Superior temporal gyrus (tissue), 1 donor: ENCODE measurements around the gene MTA2.

Source experiments
- DNase-seq: peaks from one replicate; pipeline ENCODE4 v3.0.0-alpha.2; 2016; ENCODE audit errors: extremely low spot score

MTA2 gene

DNA sequence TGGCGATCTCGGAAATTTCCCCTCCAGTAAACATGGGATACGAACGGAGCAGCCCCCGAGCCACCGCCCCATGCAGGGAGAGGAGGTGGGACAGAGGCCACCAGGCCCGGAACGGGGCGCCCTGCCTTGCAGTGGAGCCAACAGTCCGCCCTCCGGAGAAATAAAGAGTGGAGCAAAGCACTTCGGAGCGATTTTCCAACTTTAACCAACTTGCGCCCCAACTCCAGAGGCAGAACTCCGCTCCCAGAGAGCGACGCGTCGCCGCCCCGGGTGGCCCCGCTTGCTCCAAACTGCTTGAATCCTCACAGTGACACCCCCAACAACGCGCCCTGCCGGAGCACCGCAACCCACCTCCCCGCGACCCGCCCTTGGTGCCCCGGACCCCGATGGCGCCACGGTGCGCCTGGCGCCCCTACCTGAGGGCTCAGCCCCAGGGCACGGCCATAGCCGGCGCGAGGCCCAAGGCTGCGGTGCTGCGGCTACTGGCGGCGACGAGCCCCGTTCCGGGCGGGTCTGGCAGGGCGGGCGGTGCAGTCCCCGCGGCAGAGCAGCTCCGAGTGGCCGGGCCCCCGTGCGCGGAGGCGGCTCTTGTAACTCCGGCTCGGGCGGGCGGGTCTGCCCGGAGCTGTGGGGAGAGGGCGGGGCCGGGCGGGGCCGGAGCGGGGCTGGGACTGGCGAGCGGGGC is 55.3 kb downstream of the MTA2 start, which contains the start of gene AHNAK:
Gene AHNAK (minus strand): TSS at position 563 of the 685 bp plus-strand sequence. CDS start 10,708 bp downstream, outside the sequence.
- no peak for DNase-seq

DNA sequence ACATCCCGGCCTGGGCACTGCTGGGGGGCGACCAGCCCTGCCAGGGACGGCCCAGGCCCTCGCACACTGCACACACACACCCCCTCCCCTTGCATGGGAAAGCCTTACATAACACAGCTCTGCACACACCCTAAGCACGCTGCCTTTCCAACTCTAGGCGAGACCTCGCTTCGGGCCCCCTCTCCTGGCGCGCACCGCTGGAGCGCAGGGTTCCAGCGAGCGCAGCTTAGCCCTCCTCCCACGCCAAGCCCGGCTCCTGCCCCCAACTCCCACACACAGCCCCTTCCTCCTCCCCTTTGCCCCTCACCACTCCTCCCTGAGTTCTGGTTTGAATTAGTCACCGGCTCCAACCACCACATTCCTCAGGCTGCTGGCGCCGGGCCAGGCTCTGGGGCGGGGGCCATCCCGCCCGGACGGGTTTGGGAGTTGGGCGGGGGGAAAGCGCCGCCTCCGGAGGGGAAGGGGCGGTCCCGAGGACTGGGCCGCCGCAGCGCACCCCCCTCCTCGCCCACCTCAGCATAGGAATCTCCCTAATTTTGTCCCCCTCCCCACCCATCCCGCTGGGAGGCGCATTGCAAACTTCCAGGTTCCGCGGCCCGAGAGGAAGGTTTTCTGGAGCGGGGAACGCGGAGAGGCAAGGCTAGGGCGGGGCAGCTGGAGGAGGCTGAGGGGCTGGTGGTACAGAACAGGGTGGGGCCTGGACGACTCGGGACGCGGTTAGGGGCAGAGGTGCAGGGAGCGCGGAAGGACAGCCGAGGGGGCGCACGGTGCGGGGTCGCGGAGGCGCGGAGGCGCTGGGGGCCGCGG is 56.0 kb downstream of the MTA2 start:
- no peak for DNase-seq

DNA sequence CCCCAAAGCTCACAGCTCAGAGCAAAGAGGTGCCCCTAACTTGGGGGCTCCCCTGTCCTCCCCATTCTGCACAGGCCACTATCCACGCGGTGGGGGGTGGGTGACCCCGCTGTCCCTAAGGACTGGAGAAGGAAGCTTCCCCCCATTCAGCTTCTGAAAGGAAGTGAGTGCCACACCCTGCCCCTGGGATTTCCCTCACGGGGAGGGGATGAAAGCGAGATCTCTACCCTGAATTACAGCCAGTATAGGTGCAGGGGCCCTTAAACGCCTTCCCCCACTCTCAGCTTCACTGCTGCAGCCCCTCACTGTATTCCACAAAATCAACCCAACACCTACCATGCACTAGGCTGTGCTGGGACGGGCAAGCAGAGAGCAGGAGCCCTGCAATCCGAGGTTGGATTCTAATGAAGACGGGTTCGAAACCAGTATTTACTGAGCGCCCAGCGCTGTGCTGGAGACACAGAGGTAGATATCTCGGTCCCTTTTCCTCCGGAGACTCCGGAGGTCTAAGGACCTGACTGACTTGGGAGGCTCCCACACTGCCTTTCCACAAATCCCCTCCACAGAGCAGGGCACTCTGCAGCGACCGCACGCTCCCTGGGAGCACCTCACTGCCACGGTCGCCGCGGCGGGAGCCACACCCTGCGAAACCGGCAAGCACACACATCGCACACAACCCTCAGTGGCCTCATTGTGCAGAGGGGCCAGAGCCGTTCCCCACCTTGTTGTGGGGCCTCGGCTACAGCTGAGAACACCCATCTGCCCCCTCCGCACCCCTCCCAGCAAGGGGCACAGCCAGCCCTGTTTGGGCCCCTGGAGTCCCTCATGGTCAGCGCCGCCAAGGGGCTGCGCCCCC is 56.9 kb downstream of the MTA2 start:
- DNase-seq, result no peak

DNA sequence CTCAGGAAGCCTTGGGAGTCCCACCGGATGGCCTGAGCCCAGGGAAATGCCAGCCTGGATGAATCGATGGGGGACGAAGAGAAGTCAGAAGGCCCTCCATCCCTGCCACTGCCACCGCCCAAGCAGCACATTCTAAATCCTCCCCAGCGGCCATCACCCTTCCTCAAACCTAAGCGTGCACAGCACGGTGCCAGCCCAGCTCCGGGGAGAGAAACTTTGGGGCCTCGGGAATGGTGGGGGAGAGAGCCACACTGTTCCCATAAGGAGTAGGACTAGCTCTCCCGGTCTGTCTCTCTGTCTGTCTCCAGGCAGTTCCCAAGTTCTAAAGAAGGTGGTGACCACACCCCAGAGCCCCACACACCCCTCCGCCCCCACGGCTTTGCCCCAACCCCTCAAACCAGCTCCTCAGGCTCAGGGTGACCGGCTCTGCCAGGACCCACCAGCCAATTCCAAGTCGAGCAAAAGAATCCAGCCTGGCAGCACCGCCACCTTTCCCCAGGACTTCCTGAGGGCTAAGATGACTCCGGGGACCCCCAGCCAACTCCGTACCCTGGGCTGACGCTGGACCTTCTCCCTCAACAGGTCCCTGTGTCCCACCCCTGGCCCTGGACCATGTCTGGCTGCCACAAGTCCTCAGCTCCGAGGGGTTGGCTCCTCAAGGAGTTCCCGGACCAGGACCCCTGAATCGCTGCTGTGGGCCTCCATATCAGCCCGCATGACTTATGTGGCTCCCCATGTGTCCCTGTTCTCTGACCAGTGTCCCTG is 57.8 kb downstream of the MTA2 start:
- DNase-seq, result no peak
